Non-pigmented ciliary epithelial cell (primary cell): Measurements from ENCODE around the gene MPEG1.

Experiments
- DNase-seq: peaks from one replicate; pipeline ENCODE4 v3.0.0-alpha.2; 2010; ENCODE audit warnings: low read depth

MPEG1 gene

DNA sequence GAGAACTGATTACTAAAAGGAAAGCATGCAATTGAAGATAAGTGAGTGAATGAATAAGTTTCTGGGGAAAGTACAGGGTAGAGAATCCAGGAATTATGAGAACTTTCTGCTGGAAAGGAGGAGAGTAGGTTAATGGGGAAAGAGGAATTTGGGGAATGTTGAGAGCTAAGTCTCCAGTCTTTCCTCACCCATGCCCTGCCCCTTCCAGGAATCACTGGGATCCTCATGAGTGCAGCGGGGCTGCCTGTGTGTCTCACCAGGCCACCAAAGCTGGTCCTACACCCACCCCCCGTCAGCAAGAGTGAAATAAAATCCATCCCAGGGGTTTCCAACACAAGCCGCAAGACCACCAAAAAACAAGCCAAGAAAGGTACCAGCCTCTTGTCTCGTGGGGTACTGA is 23.8 kb downstream of the MPEG1 start:
- DNase-seq = no peak

- no peak for DNase-seq
Measured at GRCh38 chr11:59187587-59187986, 25.1 kb downstream of the MPEG1 start.

DNA sequence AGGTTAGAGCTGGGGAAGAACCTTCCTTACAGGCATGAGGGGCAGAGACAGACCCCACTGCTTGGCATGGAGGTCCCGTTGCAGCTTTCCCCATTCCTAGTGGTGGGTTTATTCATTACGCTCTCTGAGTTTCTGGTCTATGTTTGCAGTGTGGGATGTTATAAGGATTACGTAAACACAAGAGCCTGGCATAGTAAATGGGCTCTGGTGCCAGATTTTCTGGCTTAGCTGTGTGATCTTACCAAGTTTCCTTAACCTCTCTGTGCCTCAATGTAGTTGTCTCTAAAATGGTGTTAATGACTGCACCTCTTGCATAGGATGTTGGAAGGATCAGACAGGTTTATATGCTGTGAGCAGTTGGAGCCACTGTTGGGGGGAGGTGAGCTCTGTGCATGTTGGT is 25.7 kb downstream of the MPEG1 start:
- no peak for DNase-seq

DNA sequence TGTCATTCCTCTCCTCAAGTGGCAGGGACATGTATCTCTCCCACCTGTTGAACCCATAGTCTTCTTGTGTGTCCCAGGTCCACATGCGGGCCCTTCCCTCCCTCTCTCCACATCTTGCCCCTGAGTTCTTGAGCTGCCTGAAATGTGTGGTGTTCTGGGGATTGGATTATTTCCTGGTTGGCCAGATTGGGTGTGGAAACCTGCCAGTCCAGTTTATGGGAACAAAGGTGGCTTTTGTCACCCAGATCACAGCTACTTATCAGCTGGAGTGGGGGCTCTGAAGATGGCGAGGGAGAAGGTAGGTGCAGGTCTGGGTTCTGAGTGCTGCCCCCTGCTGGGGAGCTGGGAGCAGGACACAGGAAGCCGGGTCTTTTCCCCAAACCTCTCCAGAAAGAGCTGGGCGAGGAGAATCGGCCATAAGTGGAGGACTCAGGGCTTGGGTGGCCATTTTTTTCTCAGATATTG is 26.6 kb downstream of the MPEG1 start:
- DNase-seq = no peak

GRCh38 chr11:59185386-59185945 is 27.3 kb downstream of the MPEG1 start:
- DNase-seq = no peak

- no peak for DNase-seq
Measured at GRCh38 chr11:59184691-59185339, 27.9 kb downstream of the MPEG1 start.

- DNase-seq = no peak
Measured at GRCh38 chr11:59183771-59184170, 29.0 kb downstream of the MPEG1 start.

DNA sequence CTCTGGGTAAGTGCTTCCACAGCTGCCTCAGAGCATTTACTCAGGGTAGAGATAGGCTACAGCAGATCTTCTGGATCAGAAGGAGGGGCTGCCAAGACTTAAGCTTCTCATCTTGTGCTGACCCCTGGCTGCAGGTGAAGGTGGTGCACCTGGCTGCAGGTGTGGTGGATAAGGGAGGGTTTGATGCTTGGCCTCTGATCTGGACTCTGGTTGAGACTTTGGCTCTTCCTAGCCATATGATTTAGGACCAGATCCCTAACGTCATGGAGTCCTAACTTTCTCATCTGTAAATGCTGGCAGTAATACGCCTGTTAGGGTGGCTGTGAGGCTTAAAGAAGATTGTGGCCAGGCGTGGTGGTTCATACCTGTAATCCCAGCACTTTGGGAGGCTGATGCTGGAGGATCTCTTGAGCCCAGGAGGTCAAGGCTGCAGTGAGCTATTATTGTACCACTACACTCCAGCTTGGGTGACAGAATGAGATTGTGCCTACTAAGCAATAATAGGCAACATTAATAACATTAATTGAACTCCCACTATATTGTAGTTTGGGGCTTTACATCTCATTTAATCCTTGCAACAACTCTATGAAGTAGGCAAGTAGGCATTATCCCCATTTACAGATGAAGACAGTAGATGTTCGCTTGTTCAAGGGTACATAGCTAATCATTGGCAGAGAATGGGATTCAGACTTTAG is 30.1 kb downstream of the MPEG1 start:
- no peak for DNase-seq

GRCh38 chr11:59181746-59182456 is 30.8 kb downstream of the MPEG1 start:
- no peak for DNase-seq

GRCh38 chr11:59180907-59181306 is 31.8 kb downstream of the MPEG1 start:
- no peak for DNase-seq

- DNase-seq = no peak
Measured at GRCh38 chr11:59180168-59180776, 32.5 kb downstream of the MPEG1 start.

DNA sequence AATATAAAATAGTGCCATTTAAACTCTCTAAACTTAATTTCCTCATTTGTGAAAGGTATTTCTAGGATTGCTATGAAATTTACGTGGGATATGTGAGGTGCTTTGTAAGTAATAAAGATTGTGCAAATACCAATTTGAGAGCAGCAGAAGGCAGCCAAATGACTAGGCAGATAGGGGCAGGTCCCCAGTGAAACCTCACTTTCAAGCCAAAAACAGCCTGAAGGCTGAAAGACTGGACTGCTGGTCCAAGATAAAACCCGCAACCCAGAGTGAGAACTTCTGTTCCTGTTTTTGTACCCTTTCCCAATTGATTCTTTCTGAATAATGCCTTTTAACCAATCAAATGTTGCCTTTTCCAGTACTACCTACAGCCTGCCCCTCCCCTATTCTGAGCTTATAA is 33.6 kb downstream of the MPEG1 start:
- DNase-seq = no peak

DNA sequence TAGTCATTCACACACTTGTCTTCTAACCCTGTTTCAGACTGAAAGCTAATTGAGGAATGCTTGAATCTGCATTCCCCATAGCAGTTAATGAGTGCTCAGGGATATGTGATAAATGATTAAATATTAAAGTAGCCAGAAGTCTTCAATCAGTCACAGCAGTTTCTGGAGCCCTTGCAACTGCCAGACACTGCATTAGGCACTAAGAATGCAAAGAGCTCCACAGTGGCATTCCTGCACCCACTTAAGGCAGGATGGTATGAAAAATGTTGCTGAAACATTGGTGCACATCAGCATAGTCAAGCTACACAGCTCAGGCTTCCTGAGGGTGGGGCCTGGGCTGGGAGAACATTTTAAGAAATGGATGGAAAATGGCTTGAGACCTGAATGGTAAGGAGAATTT is 34.3 kb downstream of the MPEG1 start:
- no peak for DNase-seq

DNA sequence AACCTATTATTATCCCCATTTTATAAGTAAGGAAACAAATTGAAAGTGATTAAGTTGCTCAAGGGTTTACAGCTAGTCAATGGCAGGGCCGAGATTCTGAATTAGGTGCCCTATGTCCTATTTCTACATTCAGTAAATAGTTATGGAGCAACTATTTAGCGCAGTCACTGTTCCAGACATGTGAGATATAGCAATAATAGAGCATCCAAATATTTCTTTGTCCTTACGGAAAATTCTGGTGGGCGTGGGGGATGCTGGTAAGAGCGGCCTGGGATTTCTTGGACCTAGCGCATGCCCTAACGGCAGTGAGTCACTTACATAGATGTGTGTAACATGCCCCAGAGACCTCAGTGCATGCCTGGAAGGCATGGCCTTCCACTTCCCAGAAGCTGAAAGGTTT is 36.4 kb downstream of the MPEG1 start:
- DNase-seq = no peak

DNA sequence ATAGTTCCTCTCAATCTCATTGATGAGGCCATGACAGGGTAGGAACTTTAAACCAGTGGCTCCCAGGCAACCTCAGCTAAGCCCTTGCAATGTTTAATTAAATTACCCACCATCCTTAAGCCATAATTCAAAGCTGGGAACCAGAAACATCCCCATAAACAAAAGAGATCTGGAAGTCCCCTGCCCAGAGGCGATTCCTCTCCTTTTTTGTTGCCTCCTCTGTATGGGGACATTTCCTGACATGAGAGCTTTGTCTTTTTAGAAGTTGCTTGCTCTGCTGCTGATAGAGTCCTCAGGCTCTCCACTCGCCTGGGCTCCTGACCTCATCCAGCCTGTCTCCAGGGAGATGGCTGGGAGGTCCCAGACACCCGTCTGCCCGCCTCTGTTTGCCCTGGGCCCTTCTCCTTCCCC is 37.6 kb downstream of the MPEG1 start:
- DNase-seq = no peak

DNA sequence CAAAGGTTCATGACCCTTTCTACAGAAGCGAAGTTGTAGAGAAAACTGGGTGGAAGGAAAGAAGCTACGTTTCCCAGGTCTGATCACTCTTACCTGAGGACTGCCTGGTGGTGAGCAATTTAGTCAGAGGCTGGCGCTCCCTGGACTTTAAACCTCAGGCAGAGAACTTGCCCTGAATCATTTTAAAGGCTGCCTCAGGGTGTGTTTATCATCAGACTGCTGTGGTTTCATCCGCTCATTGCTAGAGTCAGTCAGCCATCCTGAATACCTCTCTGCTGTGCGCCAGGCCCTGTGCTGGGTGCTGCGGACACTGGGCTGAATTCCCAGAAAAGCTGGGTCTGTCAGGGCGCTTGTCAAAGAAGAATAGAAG is 38.1 kb downstream of the MPEG1 start:
- no peak for DNase-seq

GRCh38 chr11:59173964-59174663 is 38.6 kb downstream of the MPEG1 start:
- no peak for DNase-seq

GRCh38 chr11:59173080-59173963 is 39.4 kb downstream of the MPEG1 start:
- DNase-seq = no peak

DNA sequence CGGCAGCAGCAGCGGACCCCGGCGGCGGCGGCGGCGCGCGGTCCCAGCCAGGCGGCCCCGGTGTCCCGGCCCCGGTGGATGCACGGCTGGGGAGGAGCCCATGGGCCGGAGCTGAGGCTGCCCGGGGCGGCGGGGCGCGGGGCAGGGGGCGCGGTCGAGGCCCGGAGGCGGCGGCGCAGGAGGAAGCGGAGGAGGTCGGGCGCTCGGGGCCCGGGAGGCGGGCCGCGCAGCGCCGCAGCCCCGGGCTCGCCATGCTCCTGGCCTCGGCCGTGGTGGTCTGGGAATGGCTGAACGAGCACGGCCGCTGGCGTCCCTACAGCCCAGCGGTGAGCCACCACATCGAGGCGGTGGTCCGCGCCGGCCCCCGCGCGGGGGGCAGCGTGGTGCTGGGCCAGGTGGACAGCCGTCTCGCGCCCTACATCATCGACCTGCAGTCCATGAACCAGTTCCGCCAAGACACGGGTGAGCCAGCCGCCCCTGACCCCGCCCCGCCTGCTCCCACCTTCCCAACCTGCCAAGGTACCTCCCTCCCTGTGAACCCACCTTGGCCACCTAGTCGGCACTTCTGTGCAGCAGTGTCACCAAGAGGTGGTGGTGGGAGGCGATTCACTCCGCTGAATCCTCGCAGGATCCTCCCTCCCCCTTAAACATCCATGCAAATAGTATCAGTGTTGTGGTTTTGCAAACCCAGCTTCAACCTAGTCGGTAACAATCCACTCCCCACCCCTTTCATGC is 40.2 kb downstream of the MPEG1 start:
- DNase-seq = no peak
